Stomach (tissue), 4 donors: Measurements from ENCODE around the gene DOCK11.

Experiments
- CTCF ChIP-seq, 7 experiments: fragments of 450-650 bp in 4 of 7; fragments of 200-600 bp in 3 of 7; sonication (generic) in 3 of 7; IDR thresholded peaks; one replicate each; pipeline ENCODE4 v1.5.1; 2016 to 2019; ENCODE audit warnings: antibody characterized with exemption in 7 of 7, control low read depth in 2 of 7, mild to moderate bottlenecking in 1 of 7
- POLR2AphosphoS5 ChIP-seq, 3 donors: sonication (generic); formaldehyde crosslinking; IDR thresholded peaks; one replicate each; pipeline ENCODE4 v1.6.1; 2016; ENCODE audit warnings: antibody characterized with exemption in 3 of 3

- TF ChIP-seq CTCF (IDR thresholded peaks at IDR 0.05) = no peak
- no peak for TF ChIP-seq POLR2AphosphoS5 (IDR thresholded peaks at IDR 0.05)
These were observed 164.5 kb downstream of the DOCK11 start for GRCh38 chrX:118660085-118660484.
